NT2/D1 (cell line): ENCODE data around the gene FRMD3.

Experiments
- YY1 ChIP-seq: IDR thresholded peaks from 2 replicates; pipeline ENCODE4 v1.6.1; 2011; ENCODE audit not compliant: insufficient read length, insufficient read depth
- ZNF274 ChIP-seq: IDR thresholded peaks from 2 replicates; pipeline ENCODE4 v1.6.1; 2011; ENCODE audit warnings: mild to moderate bottlenecking, low read depth, low read length

DNA sequence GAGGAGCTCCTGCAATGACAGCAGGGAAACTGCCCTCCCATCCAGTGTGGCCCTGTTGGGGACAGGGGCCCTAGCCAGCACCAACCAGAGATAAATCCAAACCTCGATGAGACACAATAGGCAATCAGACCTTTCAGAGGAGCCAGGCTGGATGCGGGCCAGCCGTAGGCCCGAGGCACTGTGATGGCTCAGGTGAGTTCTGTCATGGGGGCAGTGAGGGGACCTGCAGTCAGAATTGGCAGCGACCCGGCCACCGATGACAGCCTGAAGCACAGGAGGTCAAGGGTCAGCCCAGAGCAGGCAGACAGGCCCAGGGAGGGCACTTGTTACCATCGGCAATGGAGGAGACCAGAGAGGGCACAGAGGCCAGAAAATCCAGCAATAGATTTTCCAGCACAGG lies 90.8 kb downstream of the FRMD3 start:
- no peak for TF ChIP-seq YY1
- TF ChIP-seq ZNF274: no peak
